ENCODE data around the gene COBL.

COBL gene

GRCh38 chr7:51113560-51113959 lies 203.0 kb downstream of the COBL start:
- H3K9me3 ChIP-seq (ENCODE audit: control insufficient read depth, low read length) = no peaks in the 10 kb centered on the region
- no CpG with 5 or more reads among the region's 1 CpG for WGBS, 2 experiments (ENCODE audit: insufficient coverage in 2 of 2)
- H3K4me3 ChIP-seq (ENCODE audit: extremely low read depth, insufficient read depth, low read length, poor library complexity, severe bottlenecking) = no peak overlapping the region

GRCh38 chr7:51111241-51111940 lies 205.2 kb downstream of the COBL start:
- no peaks in the 10 kb centered on the region for H3K4me1 ChIP-seq (ENCODE audit: control insufficient read depth, insufficient read depth, low read length, poor library complexity, severe bottlenecking)
- no peaks in the 10 kb centered on the region for H3K36me3 ChIP-seq (ENCODE audit: control insufficient read depth, insufficient read depth, low read length)
- 87 to 97% methylated on average over 4 to 7 of the region's 8 CpGs for WGBS, 2 experiments (ENCODE audit: insufficient coverage in 2 of 2)
- no peak overlapping the region for H3K4me3 ChIP-seq (ENCODE audit: extremely low read depth, insufficient read depth, low read length, poor library complexity, severe bottlenecking)
- no peaks in the 10 kb centered on the region for H3K9me3 ChIP-seq (ENCODE audit: control insufficient read depth, low read length)
- H3K27ac ChIP-seq (ENCODE audit: low read depth, low read length, severe bottlenecking) = no peak overlapping the region

More at GRCh38 chr7:51113560-51113959, 203.0 kb downstream of the COBL start:
- Histone ChIP-seq H3K36me3 (ENCODE audit: control insufficient read depth, insufficient read depth, low read length) (no peaks in the 10 kb centered on the region), H3K4me1 (ENCODE audit: control insufficient read depth, insufficient read depth, low read length, poor library complexity, severe bottlenecking) (no peaks in the 10 kb centered on the region), H3K27ac (ENCODE audit: low read depth, low read length, severe bottlenecking) (no peak overlapping the region)

- Histone ChIP-seq H3K36me3 (ENCODE audit: control insufficient read depth, insufficient read depth, low read length) (no peaks in the 10 kb centered on the region), H3K4me1 (ENCODE audit: control insufficient read depth, insufficient read depth, low read length, poor library complexity, severe bottlenecking) (no peaks in the 10 kb centered on the region), H3K27ac (ENCODE audit: low read depth, low read length, severe bottlenecking) (no peak overlapping the region), H3K9me3 (ENCODE audit: control insufficient read depth, low read length) (no peaks in the 10 kb centered on the region), H3K4me3 (ENCODE audit: extremely low read depth, insufficient read depth, low read length, poor library complexity, severe bottlenecking) (no peak overlapping the region)
- 83 to 85% methylated on average over 7 to 8 of the region's 8 CpGs for WGBS, 2 experiments (ENCODE audit: insufficient coverage in 2 of 2)
Observed at GRCh38 chr7:51108134-51108533, 208.5 kb downstream of the COBL start.

GRCh38 chr7:51104278-51104677 lies 212.3 kb downstream of the COBL start:
- Histone ChIP-seq H3K27ac (ENCODE audit: low read depth, low read length, severe bottlenecking) (no peak overlapping the region), H3K36me3 (ENCODE audit: control insufficient read depth, insufficient read depth, low read length) (no peaks in the 10 kb centered on the region), H3K4me3 (ENCODE audit: extremely low read depth, insufficient read depth, low read length, poor library complexity, severe bottlenecking) (no peak overlapping the region), H3K9me3 (ENCODE audit: control insufficient read depth, low read length) (no peaks in the 10 kb centered on the region), H3K4me1 (ENCODE audit: control insufficient read depth, insufficient read depth, low read length, poor library complexity, severe bottlenecking) (no peaks in the 10 kb centered on the region)
- WGBS, 2 experiments (ENCODE audit: insufficient coverage in 2 of 2) = 100% methylated on average over 1 to 2 of the region's 3 CpGs

- WGBS, 2 experiments (ENCODE audit: insufficient coverage in 2 of 2) = 77 to 100% methylated on average over 3 to 4 of the region's 5 CpGs
- Histone ChIP-seq H3K4me1 (ENCODE audit: control insufficient read depth, insufficient read depth, low read length, poor library complexity, severe bottlenecking) (no peaks in the 10 kb centered on the region), H3K27ac (ENCODE audit: low read depth, low read length, severe bottlenecking) (no peak overlapping the region), H3K9me3 (ENCODE audit: control insufficient read depth, low read length) (peaks cover 1% of the 10 kb centered on the region), H3K4me3 (ENCODE audit: extremely low read depth, insufficient read depth, low read length, poor library complexity, severe bottlenecking) (no peak overlapping the region), H3K36me3 (ENCODE audit: control insufficient read depth, insufficient read depth, low read length) (no peaks in the 10 kb centered on the region)
Observed at GRCh38 chr7:51103718-51104117, 212.9 kb downstream of the COBL start.

- Histone ChIP-seq H3K9me3 (ENCODE audit: control insufficient read depth, low read length) (peaks cover 10% of the 10 kb centered on the region), H3K36me3 (ENCODE audit: control insufficient read depth, insufficient read depth, low read length) (no peaks in the 10 kb centered on the region), H3K27ac (ENCODE audit: low read depth, low read length, severe bottlenecking) (no peak overlapping the region), H3K4me3 (ENCODE audit: extremely low read depth, insufficient read depth, low read length, poor library complexity, severe bottlenecking) (no peak overlapping the region), H3K4me1 (ENCODE audit: control insufficient read depth, insufficient read depth, low read length, poor library complexity, severe bottlenecking) (no peaks in the 10 kb centered on the region)
- WGBS, 2 experiments (ENCODE audit: insufficient coverage in 2 of 2) = 100% methylated on average over 1 to 2 of the region's 2 CpGs
Observed at GRCh38 chr7:51102828-51103227, 213.8 kb downstream of the COBL start.

- no peak overlapping the region for H3K4me3 ChIP-seq (ENCODE audit: extremely low read depth, insufficient read depth, low read length, poor library complexity, severe bottlenecking)
- no peak overlapping the region for H3K27ac ChIP-seq (ENCODE audit: low read depth, low read length, severe bottlenecking)
- no CpG with 5 or more reads among the region's 1 CpG for WGBS, 2 experiments (ENCODE audit: insufficient coverage in 2 of 2)
- no peaks in the 10 kb centered on the region for H3K4me1 ChIP-seq (ENCODE audit: control insufficient read depth, insufficient read depth, low read length, poor library complexity, severe bottlenecking)
- H3K36me3 ChIP-seq (ENCODE audit: control insufficient read depth, insufficient read depth, low read length) = no peaks in the 10 kb centered on the region
- H3K9me3 ChIP-seq (ENCODE audit: control insufficient read depth, low read length) = peaks cover 10% of the 10 kb centered on the region
Observed at GRCh38 chr7:51101111-51101757, 215.4 kb downstream of the COBL start.

GRCh38 chr7:51090411-51090810 lies 226.2 kb downstream of the COBL start:
- 58 to 71% methylated on average over 2 of the region's 2 CpGs for WGBS, 2 experiments (ENCODE audit: insufficient coverage in 2 of 2)
- Histone ChIP-seq H3K36me3 (ENCODE audit: control insufficient read depth, insufficient read depth, low read length) (no peaks in the 10 kb centered on the region), H3K4me1 (ENCODE audit: control insufficient read depth, insufficient read depth, low read length, poor library complexity, severe bottlenecking) (peaks cover 7% of the 10 kb centered on the region), H3K9me3 (ENCODE audit: control insufficient read depth, low read length) (no peaks in the 10 kb centered on the region), H3K27ac (ENCODE audit: low read depth, low read length, severe bottlenecking) (no peak overlapping the region), H3K4me3 (ENCODE audit: extremely low read depth, insufficient read depth, low read length, poor library complexity, severe bottlenecking) (no peak overlapping the region)

GRCh38 chr7:51085034-51085692 lies 231.4 kb downstream of the COBL start:
- Histone ChIP-seq H3K4me1 (ENCODE audit: control insufficient read depth, insufficient read depth, low read length, poor library complexity, severe bottlenecking) (peaks cover 7% of the 10 kb centered on the region), H3K4me3 (ENCODE audit: extremely low read depth, insufficient read depth, low read length, poor library complexity, severe bottlenecking) (no peak overlapping the region), H3K27ac (ENCODE audit: low read depth, low read length, severe bottlenecking) (no peak overlapping the region), H3K9me3 (ENCODE audit: control insufficient read depth, low read length) (no peaks in the 10 kb centered on the region), H3K36me3 (ENCODE audit: control insufficient read depth, insufficient read depth, low read length) (no peaks in the 10 kb centered on the region)
- WGBS, 2 experiments (ENCODE audit: insufficient coverage in 2 of 2) = 96% methylated on average over 3 of the region's 12 CpGs; no CpG with 5 or more reads in 1 of the 2 experiments

- no peak overlapping the region for H3K27ac ChIP-seq (ENCODE audit: low read depth, low read length, severe bottlenecking)
- no peaks in the 10 kb centered on the region for H3K36me3 ChIP-seq (ENCODE audit: control insufficient read depth, insufficient read depth, low read length)
- H3K9me3 ChIP-seq (ENCODE audit: control insufficient read depth, low read length) = no peaks in the 10 kb centered on the region
- H3K4me3 ChIP-seq (ENCODE audit: extremely low read depth, insufficient read depth, low read length, poor library complexity, severe bottlenecking) = no peak overlapping the region
- 94 to 95% methylated on average over 3 to 8 of the region's 8 CpGs for WGBS, 2 experiments (ENCODE audit: insufficient coverage in 2 of 2)
- H3K4me1 ChIP-seq (ENCODE audit: control insufficient read depth, insufficient read depth, low read length, poor library complexity, severe bottlenecking) = peaks cover 7% of the 10 kb centered on the region
Observed at GRCh38 chr7:51084121-51084520, 232.5 kb downstream of the COBL start.
